Endothelial cell of umbilical vein (primary cell): ENCODE data around the gene SUSD6. TPM values are rescaled to one million over a fixed set of nuclear protein-coding genes. Genes with fewer than 3 reads are reported as not detected.

Experiments
- BruUV-seq: library from RNA; stranded (reverse); fragments of 400-500 nt; replicated peaks from 2 replicates; lab custom pipeline; 2021; lab: Mats Ljungman, UMichigan
- CTCF ChIA-PET: fragments of 300-600, 350-600 bp; sonication (Branson Sonifier 250); formaldehyde crosslinking; loops from one replicate; lab custom pipeline; 2021; ENCODE audit warnings: antibody characterized with exemption, inconsistent platforms; lab: Charles Lee
- POLR2A ChIA-PET: fragments of 300-600, 350-600 bp; sonication (Branson Sonifier 250); formaldehyde crosslinking; loops from one replicate; lab custom pipeline; 2021; ENCODE audit warnings: antibody characterized with exemption, inconsistent platforms; lab: Charles Lee
- DNase-seq: peaks from one replicate; pipeline ENCODE4 v3.0.0-alpha.2; 2011; ENCODE audit warnings: low read depth, low spot score
- FAIRE-seq: peaks from 2 replicates; lab custom pipeline; 2011; peaks lifted over from hg19 to GRCh38; lab: Jason Lieb, UNC
- H2AFZ ChIP-seq: 2 replicates; pipeline ENCODE4 v1.6.0; 2012; ENCODE audit warnings: low read depth, low read length, control low read depth, inconsistent platforms
- H3K27ac ChIP-seq: 2 replicates; pipeline ENCODE4 v1.5.1; 2011; ENCODE audit warnings: low read depth, mild to moderate bottlenecking, control low read depth, low read length, moderate library complexity; ENCODE audit not compliant: insufficient read depth
- H3K27me3 ChIP-seq, 2 experiments: 2 replicates each; pipeline versions ENCODE4 v1.6.0 to v1.6.1; 2011; ENCODE audit warnings: low read length in 2 of 2, mixed read lengths in 1 of 2; ENCODE audit not compliant: control insufficient read depth in 2 of 2, insufficient read depth in 2 of 2
- H3K36me3 ChIP-seq, 2 experiments: 2 replicates in 1 of 2; 3 replicates in 1 of 2; pipeline ENCODE4 v1.5.1; 2011; ENCODE audit warnings: low read length in 2 of 2, mild to moderate bottlenecking in 1 of 2, moderate library complexity in 1 of 2; ENCODE audit not compliant: control insufficient read depth in 2 of 2, insufficient read depth in 2 of 2; ENCODE audit errors: extremely low read depth in 1 of 2
- H3K4me1 ChIP-seq: 3 replicates; pipeline ENCODE4 v1.5.1; 2011; ENCODE audit warnings: mild to moderate bottlenecking, low read length; ENCODE audit not compliant: control insufficient read depth, insufficient read depth; ENCODE audit errors: extremely low read depth
- H3K4me2 ChIP-seq: 2 replicates; pipeline ENCODE4 v1.6.1; 2011; ENCODE audit warnings: low read length, control low read depth, mixed read lengths; ENCODE audit not compliant: insufficient read depth
- H3K4me3 ChIP-seq, 3 experiments: fragments of 200-600 bp in 1 of 3; sonication (generic), shearing (Covaris generic) in 1 of 3; replicated peaks in 1 of 3; 2 replicates each; pipeline ENCODE4 v1.5.1; 2011 to 2016; ENCODE audit warnings: control low read depth in 3 of 3, low read length in 3 of 3, mild to moderate bottlenecking in 2 of 3, inconsistent platforms in 1 of 3, low read depth in 1 of 3, moderate library complexity in 1 of 3; ENCODE audit not compliant: insufficient read depth in 1 of 3
- H3K79me2 ChIP-seq: 2 replicates; pipeline ENCODE4 v1.6.0; 2012; ENCODE audit warnings: low read length, inconsistent platforms; ENCODE audit not compliant: control insufficient read depth, insufficient read depth
- H3K9ac ChIP-seq: replicated peaks from 2 replicates; pipeline ENCODE3; 2011; ENCODE audit warnings: low read length, control low read depth; ENCODE audit not compliant: insufficient read depth; ENCODE audit errors: extremely low read depth
- H3K9me1 ChIP-seq: replicated peaks from 3 replicates; pipeline ENCODE4 v1.6.0; 2011; ENCODE audit warnings: mild to moderate bottlenecking, low read length; ENCODE audit not compliant: control insufficient read depth, insufficient read depth; ENCODE audit errors: extremely low read depth
- H3K9me3 ChIP-seq: replicated peaks from 2 replicates; pipeline ENCODE4 v1.5.1; 2012; ENCODE audit warnings: low read length, inconsistent platforms; ENCODE audit not compliant: control insufficient read depth, insufficient read depth
- H4K20me1 ChIP-seq: replicated peaks from 2 replicates; pipeline ENCODE3; 2011; ENCODE audit warnings: mild to moderate bottlenecking, low read length; ENCODE audit not compliant: control insufficient read depth, insufficient read depth; ENCODE audit errors: extremely low read depth
- CTCF ChIP-seq, 2 donors: IDR thresholded peaks; 1 replicate in 1 of 2; 2 replicates in 1 of 2; pipeline ENCODE4 v1.5.1; 2011; ENCODE audit warnings: low read length in 2 of 2, mild to moderate bottlenecking in 2 of 2, moderate library complexity in 2 of 2, control low read depth in 1 of 2, inconsistent platforms in 1 of 2, low read depth in 1 of 2; ENCODE audit not compliant: insufficient read depth in 1 of 2; ENCODE audit errors: extremely low read depth in 1 of 2
- EZH2 ChIP-seq: IDR thresholded peaks from 2 replicates; pipeline ENCODE4 v1.6.1; 2012; ENCODE audit warnings: borderline replicate concordance, low read depth, mild to moderate bottlenecking, moderate library complexity, low read length, inconsistent platforms; ENCODE audit not compliant: severe bottlenecking
- FOS ChIP-seq: IDR thresholded peaks from 2 replicates; pipeline ENCODE4 v1.6.1; 2011; ENCODE audit warnings: mild to moderate bottlenecking, low read length, moderate library complexity, borderline replicate concordance; ENCODE audit not compliant: insufficient read depth
- GATA2 ChIP-seq: IDR thresholded peaks from 2 replicates; pipeline ENCODE4 v1.7.0; 2011; ENCODE audit warnings: low read depth, mild to moderate bottlenecking, moderate library complexity, mixed read lengths, low read length; ENCODE audit not compliant: insufficient read length, insufficient read depth
- MAX ChIP-seq: IDR thresholded peaks from 2 replicates; pipeline ENCODE4 v1.6.1; 2011; ENCODE audit not compliant: insufficient read depth, insufficient read length
- MYC ChIP-seq: IDR thresholded peaks from one replicate; pipeline ENCODE4 v1.6.1; 2011; ENCODE audit warnings: mild to moderate bottlenecking, low read depth, low read length
- POLR2A ChIP-seq: IDR thresholded peaks from 2 replicates; pipeline ENCODE4 v1.6.1; 2012; ENCODE audit warnings: low read depth, mild to moderate bottlenecking, control low read depth, low read length
- POLR2AphosphoS5 ChIP-seq: IDR thresholded peaks from 2 replicates; pipeline ENCODE4 v1.6.1; 2012; ENCODE audit warnings: low read depth, mild to moderate bottlenecking, control low read depth, low read length, moderate library complexity; ENCODE audit not compliant: insufficient read depth
- dilution Hi-C: fragments of 300-500 bp; cut with MboI; formaldehyde crosslinking; loops from one replicate; pipeline ENCODE4 v1.15.0; 2019; ENCODE audit warnings: low sequenced_read_pairs; ENCODE audit not compliant: extremely low pct_ligation_motif_present
- intact Hi-C: fragments of 100-400 bp; cut with micrococcal nuclease; formaldehyde crosslinking; loops from one replicate; pipeline ENCODE4 v1.10.0; 2022
- polyA plus RNA-seq, 4 experiments: library from polyadenylated mRNA; depleted of rRNA in 3 of 4; stranded (reverse) in 3 of 4; unstranded in 1 of 4; fragments of >200 nt; gene quantifications; 2 replicates each; pipeline versions ENCODE4 v1.2.1 to v1.2.3, GENCODE V29; 2011 to 2012; ENCODE audit warnings: missing spikeins in 1 of 4
- total RNA-seq: library from RNA; stranded (reverse); gene quantifications from 2 replicates; pipeline ENCODE4 v1.2.3, GENCODE V29; 2021

SUSD6 gene
- total and polyA plus RNA-seq, 2 donors (not counting 3 experiments of a cell fraction or from before 2014, with no cell fraction given) = 13.4 to 19.5 TPM

- Histone ChIP-seq H3K4me2 (no peak overlapping the region), H3K9me3 (no peaks in the 10 kb centered on the region), H3K9me1 (no peaks in the 10 kb centered on the region), H3K9ac (no peak overlapping the region), H3K79me2 (peaks cover 1% of the 10 kb centered on the region), H3K27ac (no peak overlapping the region), H3K27me3 (no peaks in the 10 kb centered on the region), H4K20me1 (no peaks in the 10 kb centered on the region), H2AFZ (no peak overlapping the region), H3K4me3 (no peak overlapping the region), H3K4me1 (peaks cover 23% of the 10 kb centered on the region), H3K36me3 (peaks cover 0 to 3% of the 10 kb centered on the region in 2 experiments)
- FAIRE-seq (no peak), DNase-seq (no peak)
- no TSS peak for BruUV-seq
- ChIA-PET CTCF (no interaction called here), POLR2A (no interaction called here)
- TF ChIP-seq FOS (no peak), GATA2 (no peak), MAX (no peak), CTCF (IDR thresholded peaks at IDR 0.05; ENCODE audit: extremely low read depth in 1 of 2, insufficient read depth in 1 of 2, low read depth in 1 of 2, low read length in 2 of 2) (no peak), EZH2 (no peak), MYC (no peak), POLR2AphosphoS5 (no peak), POLR2A (no peak)
- dilution Hi-C loops = no loop called here
- intact Hi-C loops = no loop called here
Measured at GRCh38 chr14:69700575-69700974, 89.2 kb downstream of the SUSD6 start.
